IPS DF 19.7 (cell line): ENCODE data around the gene RPS3.
A peak's percentile ranks its signal among the peaks of the same experiment; 100 is the strongest.

Experiments
- DNase-seq: peaks from one replicate; pipeline ENCODE4 v3.0.0-alpha.2; 2013; ENCODE audit warnings: low read depth, low spot score

RPS3 gene

GRCh38 chr11:75413864-75414263 is 14.5 kb downstream of the RPS3 start:
- no peak for DNase-seq

- DNase-seq: no peak
Measured at GRCh38 chr11:75420224-75421034, 21.1 kb downstream of the RPS3 start.

- no peak for DNase-seq
Measured at GRCh38 chr11:75421035-75421602, 21.8 kb downstream of the RPS3 start.

- DNase-seq: no peak
Measured at GRCh38 chr11:75421902-75422247, 22.6 kb downstream of the RPS3 start.

GRCh38 chr11:75422248-75423231 is 23.2 kb downstream of the RPS3 start:
- DNase-seq: no peak

- DNase-seq: no peak
Measured at GRCh38 chr11:75423721-75424120, 24.4 kb downstream of the RPS3 start.

GRCh38 chr11:75424396-75424795 is 25.1 kb downstream of the RPS3 start:
- no peak for DNase-seq

- DNase-seq: peak; percentile 60
Measured at GRCh38 chr11:75425422-75425821, 26.1 kb downstream of the RPS3 start.

- no peak for DNase-seq
Measured at GRCh38 chr11:75426720-75427086, 27.4 kb downstream of the RPS3 start.

- no peak for DNase-seq
Measured at GRCh38 chr11:75427181-75427580, 27.9 kb downstream of the RPS3 start.

- no peak for DNase-seq
Measured at GRCh38 chr11:75428281-75428724, 29.0 kb downstream of the RPS3 start.

- DNase-seq: no peak
Measured at GRCh38 chr11:75428989-75429640, 29.8 kb downstream of the RPS3 start.

- DNase-seq: no peak
Measured at GRCh38 chr11:75429641-75429901, 30.3 kb downstream of the RPS3 start.

GRCh38 chr11:75429902-75430713 is 30.8 kb downstream of the RPS3 start:
- DNase-seq: no peak

GRCh38 chr11:75430714-75431532 is 31.6 kb downstream of the RPS3 start:
- DNase-seq: no peak

GRCh38 chr11:75431533-75432525 is 32.5 kb downstream of the RPS3 start:
- no peak for DNase-seq

- DNase-seq: no peak
Measured at GRCh38 chr11:75432911-75433321, 33.6 kb downstream of the RPS3 start, which contains the start of gene KLHL35. Gene KLHL35, minus strand, starts transcription at chr11:75433203. Its CDS starts 2,574 bp downstream, at chr11:75430629.

GRCh38 chr11:75433443-75433842 is 34.1 kb downstream of the RPS3 start:
- DNase-seq: no peak

GRCh38 chr11:75434051-75434450 is 34.7 kb downstream of the RPS3 start:
- no peak for DNase-seq
